Activated CD4-positive, CD25-positive, alpha-beta regulatory T cell treated with anti-CD3 and anti-CD28 coated beads, Interleukin-2, amount 50 U/mL, for 72 hours (primary cell): Measurements from ENCODE around the gene COL16A1.

Experiments
- DNase-seq: peaks from one replicate; pipeline ENCODE4 v3.0.0; 2021

The COL16A1 gene

DNA sequence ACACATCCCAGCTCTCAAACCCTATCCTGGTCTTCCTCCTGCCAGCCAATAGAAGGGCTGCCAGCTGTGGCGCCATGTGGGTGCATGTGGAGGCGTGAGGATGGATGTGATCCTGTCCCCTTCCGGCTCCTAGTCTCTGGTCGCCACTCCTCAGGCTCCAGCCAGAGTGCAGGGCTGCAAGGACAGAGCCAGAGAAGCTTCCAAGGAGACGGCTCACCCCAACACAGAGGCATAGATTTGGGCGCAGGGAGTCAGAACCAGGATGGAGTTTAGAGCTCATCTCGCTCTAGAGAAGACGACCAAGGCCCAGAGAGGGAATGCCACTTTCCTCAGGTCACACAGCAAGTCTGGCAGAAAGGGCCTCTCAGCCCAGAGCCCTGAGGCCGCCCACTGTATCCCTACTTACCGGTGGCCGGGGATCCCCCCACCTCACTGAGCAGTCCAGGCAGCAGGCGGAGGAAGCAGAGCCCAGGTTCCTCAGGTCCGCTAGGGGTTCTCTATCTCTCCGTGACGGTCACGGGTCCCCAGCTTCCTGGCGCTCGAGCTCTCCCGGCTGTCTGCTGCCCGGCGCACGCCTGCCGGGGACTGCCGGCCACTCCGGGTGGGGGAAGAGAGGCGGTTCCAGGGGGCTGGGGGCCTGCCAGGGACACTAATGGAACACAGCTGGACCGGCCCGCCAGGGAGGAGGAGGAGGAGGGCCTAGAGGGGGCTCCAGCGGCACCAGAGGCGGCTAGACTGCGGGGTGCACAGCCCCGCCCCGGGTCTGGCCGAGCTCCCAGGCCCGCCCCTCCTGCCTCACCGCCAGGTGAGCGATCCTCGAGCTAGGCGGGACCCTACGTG, at the start of gene COL16A1:
Gene COL16A1 (minus strand): TSS at position 587 of the 840 bp plus-strand sequence. CDS start 1,824 bp downstream, outside the sequence.
- DNase-seq, result no peak

DNA sequence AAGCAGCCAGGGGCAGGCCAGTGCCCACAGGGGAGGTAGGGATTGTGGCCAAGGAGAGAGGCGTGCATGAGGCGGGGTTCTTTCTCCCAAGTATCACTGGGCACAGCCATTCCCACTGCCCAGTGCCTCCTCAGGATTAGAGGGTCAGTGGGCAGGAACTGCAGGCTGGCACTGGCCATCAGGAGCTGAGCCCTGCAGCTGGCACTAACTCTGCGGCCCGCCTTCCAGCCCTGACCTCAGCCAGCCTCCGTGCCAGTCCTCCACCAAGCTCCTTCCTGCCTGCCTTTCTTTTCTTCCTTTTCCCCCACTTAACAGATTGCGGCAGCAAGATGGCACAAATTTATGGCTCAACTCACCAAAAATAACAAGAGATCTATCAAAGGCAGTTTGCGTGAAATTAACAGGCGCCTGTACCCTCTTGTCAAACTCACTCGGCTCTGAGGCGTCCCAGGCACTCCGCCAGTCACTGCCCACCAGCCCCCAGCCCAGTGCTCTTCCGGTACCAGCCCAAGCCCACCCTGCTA, 49.2 kb upstream of the COL16A1 start:
- DNase-seq, result no peak

GRCh38 chr1:31752258-31752657, 48.4 kb upstream of the COL16A1 start:
- DNase-seq, result no peak

- no peak for DNase-seq
Observed at GRCh38 chr1:31751822-31752241, 48.0 kb upstream of the COL16A1 start.

- DNase-seq, result no peak
Observed at GRCh38 chr1:31750858-31751510, 47.2 kb upstream of the COL16A1 start.

DNA sequence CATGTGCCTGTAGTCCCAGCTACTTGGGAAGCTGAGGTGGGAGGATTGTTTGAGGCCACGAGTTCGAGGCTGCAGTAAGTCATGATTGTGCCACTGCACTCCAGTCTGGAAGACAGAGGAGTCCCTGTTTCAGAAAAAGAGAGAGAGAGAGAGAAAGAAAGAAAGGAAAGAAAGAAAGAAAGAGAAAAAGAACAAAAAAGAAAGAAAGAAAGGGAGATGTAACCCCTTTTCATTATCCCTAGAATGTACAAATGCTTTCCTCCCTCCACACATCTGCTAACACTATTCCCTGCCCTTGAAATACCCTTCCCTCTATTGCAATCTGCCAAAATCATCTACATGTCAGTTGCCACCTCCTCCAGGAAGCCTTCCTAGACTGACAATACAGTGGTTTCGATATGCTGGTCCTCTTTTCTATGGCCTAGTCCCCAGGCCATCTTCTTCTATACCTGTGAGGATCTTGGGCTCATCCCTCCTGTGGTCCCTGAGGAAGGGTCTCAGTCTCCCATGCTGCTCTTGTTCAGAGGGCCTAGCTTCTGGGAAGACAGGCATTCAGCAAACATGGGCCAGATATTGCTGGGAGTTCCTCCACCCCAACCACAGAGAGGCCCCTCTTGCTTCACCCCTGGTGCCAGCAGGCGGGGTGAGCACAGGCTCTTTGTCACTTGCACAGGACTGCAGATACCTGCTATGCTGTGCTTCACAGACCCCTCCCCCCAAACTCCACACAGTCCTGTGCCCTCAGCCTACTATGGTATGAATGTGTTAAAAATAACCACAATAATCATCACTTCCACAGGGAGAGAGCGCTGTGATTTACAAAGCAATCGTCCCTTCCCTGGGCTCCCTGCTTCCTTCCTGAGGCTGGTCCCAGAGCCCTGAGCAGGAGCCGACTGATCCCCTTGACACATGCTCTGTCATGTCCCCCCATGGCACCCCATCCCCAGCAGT, 46.2 kb upstream of the COL16A1 start:
- DNase-seq, result no peak

- DNase-seq, result no peak
Observed at GRCh38 chr1:31748365-31748764, 44.5 kb upstream of the COL16A1 start.

DNA sequence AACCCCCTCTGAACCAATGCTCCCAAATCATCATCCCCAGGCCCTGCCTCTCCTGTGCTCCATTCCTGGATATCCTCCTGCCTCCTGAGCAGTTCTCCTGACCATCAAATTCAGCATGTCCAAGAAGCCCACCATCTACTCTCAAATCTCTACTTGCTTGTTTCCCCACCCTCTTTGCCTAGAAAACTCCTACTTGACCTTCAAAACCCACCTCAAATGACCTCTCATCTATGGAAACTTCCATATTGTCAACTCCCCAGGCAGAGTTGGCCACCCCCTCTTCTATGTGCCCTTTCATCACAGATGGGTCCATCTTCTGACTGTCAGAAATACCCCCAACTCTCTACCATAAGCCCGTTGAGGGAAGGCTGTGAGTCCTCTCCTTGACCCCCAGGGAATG, 43.5 kb upstream of the COL16A1 start:
- no peak for DNase-seq

DNA sequence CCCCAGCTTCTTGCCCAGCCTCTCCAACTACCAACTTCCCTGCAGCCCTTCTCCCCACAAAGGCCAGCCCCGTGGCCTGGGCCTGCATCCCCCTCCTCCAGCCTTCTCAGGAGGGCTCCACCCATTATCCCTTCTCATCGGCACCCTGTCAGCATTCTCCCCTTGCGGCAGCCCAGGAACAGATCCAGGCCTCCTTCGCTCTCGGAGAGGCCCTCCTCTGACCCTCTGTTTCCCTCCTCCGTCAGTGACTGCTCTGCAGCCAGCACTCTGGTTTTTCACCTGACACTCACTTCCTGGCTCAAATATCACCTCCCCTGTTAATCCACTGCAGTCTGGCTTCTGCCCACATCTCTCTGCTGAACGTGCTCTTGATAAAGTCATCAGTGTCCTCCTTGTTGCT, 42.9 kb upstream of the COL16A1 start:
- DNase-seq, result no peak

GRCh38 chr1:31745946-31746670, 42.3 kb upstream of the COL16A1 start:
- no peak for DNase-seq

DNA sequence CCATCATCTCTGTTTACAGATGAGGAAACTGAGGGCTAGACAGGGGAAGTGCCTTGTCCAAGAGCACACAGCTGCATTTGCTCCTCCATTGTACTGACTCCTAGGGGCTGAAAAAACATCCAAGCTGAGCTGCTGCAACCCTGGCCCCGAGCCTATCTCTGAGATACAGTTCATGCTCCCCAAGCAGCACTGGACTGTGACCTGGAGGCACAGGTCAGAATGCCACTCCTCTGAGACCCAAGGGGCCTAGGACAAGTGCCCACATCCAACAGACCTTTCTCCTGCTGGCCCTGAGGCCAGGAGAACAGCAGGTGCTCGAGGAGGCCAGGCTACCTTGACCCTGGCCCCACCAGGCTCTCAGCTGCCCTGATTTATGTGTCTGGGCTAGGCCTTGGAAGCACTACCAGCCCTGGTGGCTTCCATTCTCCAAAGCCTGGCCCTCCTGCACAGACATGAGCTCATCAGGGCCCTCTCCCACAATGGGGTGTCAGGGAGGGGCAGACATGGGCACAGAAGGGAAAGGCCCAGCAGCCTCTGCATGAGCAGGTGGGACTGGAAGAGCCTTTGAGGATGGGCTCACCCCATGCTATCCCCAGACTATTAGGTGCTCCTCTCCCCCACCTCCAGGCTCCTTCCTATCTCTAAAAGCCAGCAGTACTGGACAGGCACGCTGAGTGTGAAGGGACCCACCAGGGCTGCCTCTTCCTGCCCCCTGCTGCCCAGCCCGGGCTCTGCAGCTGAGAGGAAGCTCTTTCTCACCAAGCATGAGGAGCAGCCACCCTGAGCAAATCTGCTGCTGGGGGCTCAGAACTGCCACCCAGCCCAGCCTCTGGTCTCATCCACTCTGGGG, 41.5 kb upstream of the COL16A1 start:
- DNase-seq, result peak; percentile 61

DNA sequence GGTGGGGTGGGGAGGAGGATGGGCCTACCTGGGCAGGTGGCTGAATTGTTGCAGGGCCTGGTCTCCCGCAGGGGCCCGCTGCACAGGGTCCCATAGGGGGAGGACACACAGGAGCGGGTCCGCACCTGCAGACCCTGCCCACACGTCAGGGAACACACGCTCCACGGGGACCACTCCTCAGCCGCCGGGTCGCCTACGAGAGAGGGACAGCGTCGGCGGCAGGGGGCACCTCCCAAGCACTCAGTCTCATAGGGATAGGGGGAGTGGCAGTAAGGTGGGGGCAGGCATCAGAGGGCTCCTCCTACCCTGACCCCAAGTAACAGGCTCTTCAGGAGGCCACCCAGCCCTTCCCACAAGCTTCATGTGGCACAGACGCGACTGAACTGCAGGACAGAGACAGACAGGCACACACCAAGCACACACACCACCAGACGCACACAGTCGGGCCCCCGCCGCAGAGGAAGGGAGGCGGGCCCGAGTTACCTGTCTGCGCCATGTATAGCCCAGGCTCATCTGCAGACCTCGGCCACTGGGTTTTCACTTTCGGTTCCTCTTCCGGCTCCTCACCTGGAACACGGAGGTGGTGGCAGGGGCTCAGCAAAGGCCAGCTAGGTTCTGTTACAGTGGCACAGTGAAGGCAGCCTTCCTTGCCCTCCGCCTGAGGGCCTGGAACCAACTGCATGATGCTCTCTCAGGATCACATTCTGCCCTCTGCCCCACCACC, 40.5 kb upstream of the COL16A1 start:
- DNase-seq, result no peak

DNA sequence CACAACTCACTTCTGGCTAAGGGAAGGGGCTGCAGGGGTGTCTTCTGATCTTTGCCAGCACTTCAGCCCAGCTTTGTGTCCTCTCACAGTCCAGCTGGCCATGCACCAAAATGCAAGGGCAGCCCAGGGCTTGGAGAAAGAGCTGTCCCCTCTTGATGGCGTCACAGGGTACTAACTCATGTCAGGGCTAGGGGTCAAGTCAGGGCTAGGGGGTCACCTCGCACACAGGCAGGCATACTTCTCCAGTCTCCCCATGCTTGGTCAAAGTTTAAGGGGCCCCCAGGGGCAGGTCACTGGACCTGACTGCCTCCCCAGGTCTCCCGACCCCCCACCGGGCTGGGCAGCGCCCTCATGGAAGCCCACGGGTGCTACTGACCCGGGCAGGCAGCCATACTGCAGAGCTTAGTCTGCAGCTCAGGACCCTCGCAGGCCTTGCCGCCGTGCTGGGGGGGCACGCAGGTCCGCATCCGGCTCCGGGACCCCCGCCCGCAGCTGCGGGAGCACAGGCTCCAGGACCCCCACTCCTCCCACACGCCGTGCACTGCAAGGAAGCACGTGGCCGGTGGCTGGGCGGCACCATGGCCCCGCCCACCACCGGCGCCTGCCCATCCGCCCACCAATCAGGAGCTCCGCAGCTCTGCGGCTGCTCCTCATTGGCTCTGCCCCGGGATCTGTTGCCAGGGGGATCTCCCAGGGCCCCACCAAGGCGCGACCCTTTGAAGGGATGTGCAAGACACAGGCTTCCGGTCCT, 38.8 kb upstream of the COL16A1 start:
- no peak for DNase-seq

DNA sequence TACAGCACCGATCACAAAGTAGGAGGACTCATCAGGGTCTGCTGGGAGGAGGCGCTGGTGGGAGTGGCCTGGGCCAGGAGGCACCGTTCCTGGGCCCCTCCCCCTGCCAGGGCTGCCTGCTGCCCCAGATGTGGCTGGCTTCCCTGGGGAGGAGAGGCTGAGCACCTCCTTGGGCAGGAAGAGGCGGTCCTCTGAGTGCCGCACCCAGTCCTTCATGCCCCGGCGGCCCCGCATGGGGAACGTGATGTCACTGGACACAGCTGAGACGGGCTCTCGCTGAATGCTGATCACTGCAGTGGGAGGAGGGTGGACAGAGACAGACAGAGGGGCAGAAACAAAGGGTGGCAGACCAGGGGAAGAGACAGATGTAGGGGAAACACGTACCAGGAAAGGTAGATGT, 35.5 kb upstream of the COL16A1 start:
- no peak for DNase-seq

GRCh38 chr1:31736675-31737074, 32.9 kb upstream of the COL16A1 start:
- no peak for DNase-seq

DNA sequence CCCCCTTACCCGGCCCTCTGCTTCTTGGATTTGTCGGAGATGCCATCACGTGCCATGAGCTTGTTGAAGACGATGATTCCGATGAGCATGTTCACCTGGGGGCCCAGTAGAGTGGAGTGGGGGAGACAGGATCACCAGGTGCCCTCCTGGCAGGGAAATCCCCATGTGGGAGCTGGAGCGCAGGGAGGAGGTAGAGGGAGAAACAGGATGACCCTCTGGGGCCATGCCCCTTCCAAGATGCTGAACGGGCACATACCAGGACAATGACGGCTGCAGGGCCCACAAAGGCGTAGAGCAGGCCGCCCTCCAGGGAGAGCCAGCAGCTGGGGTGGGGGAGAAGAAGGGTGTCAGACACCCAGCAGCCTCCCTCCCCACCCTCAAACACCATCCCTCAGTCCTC, 31.8 kb upstream of the COL16A1 start:
- no peak for DNase-seq

- no peak for DNase-seq
Observed at GRCh38 chr1:31734582-31735107, 30.8 kb upstream of the COL16A1 start.

- DNase-seq, result no peak
Observed at GRCh38 chr1:31733389-31734219, 29.8 kb upstream of the COL16A1 start.
